C4-2B (cell line): Measurements from ENCODE around the gene PPP3CA.

Source experiments
- H3K27ac ChIP-seq: fragments of 450-650 bp; 2 replicates; pipeline ENCODE4 v1.5.1; 2017
- ZFX ChIP-seq: fragments of 450-650 bp; IDR thresholded peaks from 2 replicates; pipeline ENCODE4 v1.6.1; 2017
- TF ChIP-seq, protein P1 (sequence below): fragments of 450-650 bp; conservative IDR thresholded peaks from 2 replicates; pipeline ENCODE4 v1.5.1; 2017; ENCODE audit warnings: mild to moderate bottlenecking

The PPP3CA gene

DNA sequence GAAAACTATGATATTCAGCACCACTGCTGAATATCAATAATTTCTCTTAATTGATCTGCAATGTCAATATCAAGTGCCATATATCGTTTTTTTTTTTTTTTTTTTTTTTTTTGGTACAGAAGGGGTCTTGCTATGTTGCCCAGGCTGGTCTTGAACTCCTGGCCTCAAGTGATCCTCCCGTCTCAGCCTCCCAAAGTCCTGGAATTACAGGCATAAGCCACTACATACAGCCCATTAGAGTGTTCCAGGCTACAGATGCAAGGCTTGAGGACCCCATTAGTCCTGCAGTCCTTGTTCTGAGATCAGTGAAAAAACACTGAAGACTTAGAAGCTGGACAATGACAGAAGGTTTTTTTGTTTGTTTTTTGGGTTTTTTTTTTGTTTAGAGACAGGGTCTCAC, 48.3 kb downstream of the PPP3CA start:
- TF ChIP-seq ZFX: no peak
- TF ChIP-seq, protein P1, sequence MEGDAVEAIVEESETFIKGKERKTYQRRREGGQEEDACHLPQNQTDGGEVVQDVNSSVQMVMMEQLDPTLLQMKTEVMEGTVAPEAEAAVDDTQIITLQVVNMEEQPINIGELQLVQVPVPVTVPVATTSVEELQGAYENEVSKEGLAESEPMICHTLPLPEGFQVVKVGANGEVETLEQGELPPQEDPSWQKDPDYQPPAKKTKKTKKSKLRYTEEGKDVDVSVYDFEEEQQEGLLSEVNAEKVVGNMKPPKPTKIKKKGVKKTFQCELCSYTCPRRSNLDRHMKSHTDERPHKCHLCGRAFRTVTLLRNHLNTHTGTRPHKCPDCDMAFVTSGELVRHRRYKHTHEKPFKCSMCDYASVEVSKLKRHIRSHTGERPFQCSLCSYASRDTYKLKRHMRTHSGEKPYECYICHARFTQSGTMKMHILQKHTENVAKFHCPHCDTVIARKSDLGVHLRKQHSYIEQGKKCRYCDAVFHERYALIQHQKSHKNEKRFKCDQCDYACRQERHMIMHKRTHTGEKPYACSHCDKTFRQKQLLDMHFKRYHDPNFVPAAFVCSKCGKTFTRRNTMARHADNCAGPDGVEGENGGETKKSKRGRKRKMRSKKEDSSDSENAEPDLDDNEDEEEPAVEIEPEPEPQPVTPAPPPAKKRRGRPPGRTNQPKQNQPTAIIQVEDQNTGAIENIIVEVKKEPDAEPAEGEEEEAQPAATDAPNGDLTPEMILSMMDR: no peak
- no peak overlapping the region for H3K27ac ChIP-seq

DNA sequence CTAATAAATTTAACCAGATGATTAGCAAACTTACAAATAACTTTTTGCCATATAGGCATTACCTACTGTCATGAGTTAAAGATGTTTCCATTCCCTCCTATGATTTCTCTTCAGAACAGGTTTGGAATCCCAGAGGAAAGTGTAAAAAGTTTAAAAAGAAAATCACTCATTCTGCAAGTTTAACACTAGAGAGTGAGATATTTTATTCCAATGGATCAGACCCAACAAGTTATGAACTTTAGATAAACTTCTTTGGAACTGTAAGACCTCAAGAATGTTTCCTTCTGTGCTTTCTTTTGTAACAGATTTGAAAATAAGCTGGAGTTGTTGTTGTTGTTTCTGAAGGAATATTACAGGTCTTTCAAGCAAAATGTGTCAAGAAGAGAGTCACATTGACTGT, 51.6 kb downstream of the PPP3CA start:
- no peak for TF ChIP-seq ZFX
- TF ChIP-seq, protein P1: no peak

DNA sequence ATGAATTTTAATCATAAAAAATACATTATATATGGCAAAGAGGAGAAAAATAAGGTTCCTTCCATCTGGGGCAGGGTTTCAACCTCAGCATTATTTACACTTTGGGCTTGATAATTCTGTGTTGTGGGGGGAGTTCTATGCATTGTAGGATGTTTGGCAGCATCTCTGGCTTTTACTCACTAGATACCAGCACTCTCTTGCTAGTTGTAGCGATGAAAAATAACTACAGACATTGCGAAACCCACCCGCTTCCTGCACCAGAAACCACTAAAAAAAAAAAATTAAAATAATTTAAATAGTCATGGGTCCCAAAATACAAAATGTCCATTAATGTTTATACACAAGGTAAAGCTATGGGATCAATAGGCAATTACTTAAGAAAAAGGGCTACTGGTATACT, 52.7 kb downstream of the PPP3CA start:
- no peak for TF ChIP-seq ZFX
- TF ChIP-seq, protein P1: no peak
- H3K27ac ChIP-seq: no peak overlapping the region

More for the DNA sequence above, 51.6 kb downstream of the PPP3CA start:
- H3K27ac ChIP-seq: no peak overlapping the region

DNA sequence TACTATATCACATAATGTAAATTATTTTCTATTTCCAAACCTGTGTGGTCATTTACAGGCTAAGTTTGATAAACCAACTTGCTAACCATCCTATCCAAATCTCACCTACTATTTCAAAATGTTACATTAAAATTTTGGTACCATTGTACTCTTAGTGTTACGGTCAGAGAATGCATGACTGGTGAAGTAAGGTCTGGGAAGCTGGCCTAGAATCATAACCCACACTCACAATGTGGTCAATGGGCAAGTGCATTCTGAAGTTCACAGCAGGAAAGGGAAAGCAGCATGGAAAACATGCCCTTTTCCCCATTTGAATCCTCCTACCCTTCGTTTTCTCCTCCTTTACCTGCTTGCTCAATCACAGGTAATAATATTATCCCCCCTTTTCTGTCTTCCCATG, 54.4 kb downstream of the PPP3CA start:
- H3K27ac ChIP-seq: peak overlapping the region; percentile 35; the same call in 1 of the 2 replicates
- TF ChIP-seq, protein P1: no peak
- no peak for TF ChIP-seq ZFX

DNA sequence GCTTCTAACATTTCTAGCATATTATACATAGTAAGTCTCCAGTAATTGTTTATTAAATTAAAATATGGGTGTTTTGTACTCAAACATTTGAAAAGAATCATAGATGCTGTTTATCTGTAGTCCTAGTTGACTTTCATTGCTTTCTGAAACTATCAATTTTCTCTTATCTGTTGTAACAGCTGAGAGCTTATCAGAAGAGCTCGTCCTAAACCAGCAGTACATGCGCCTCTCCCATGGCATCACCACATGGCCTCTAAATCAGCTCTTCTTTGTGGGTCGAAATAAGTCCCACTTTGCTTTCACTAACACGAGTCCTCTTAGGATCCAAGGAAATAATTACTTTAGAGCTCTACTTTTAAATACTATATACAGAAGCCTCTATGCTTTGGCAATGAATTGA, 55.1 kb downstream of the PPP3CA start:
- peak overlapping the region; percentile 40; the same call in 1 of the 2 replicates for H3K27ac ChIP-seq
- TF ChIP-seq, protein P1: no peak
- no peak for TF ChIP-seq ZFX

DNA sequence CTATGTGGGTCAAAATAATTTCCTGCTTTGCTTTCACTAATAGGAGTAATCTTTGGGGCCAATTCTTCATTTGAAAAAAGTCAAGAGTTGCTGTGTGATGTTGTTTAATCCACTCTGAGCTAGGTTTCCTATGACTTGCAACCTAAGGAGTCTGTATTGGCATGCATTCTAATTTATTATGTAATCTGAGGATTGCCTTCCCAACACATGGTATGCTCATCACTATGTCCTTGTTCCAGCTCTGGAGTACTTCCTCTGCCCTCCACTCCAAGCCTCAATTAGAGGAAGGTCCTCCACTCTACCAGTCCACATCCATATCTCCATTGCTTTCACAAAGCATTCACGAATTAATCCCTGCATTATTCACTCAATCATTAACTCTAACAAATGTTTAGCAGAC, 56.1 kb downstream of the PPP3CA start:
- TF ChIP-seq, protein P1: no peak
- TF ChIP-seq ZFX: no peak
- peak overlapping the region; percentile 40; the same call in 1 of the 2 replicates for H3K27ac ChIP-seq

DNA sequence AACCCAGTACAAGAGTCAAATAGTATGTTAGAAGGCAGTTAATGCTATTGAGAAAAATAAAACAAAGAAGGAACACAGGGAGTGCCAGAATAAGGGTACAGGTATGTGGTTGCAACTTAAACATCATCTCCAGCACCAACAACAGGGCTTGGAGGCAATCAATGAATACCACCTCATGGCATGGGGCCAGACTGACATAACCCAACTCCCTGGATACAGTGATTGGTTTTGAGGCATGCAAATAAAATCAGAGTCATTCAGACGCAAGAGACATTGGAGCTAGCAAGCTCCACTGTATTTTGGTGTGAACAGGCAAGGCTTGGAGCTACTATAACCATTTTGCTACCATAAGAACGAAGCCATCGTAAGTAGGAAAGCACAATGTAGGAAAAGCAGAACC, 56.7 kb downstream of the PPP3CA start:
- no peak for TF ChIP-seq ZFX
- TF ChIP-seq, protein P1: no peak
- peak overlapping the region; percentile 37; the same call in 1 of the 2 replicates for H3K27ac ChIP-seq
